Transverse colon (tissue), 3 donors: ENCODE data around the gene RPL38.

Experiments
- EP300 ChIP-seq: sonication (generic); formaldehyde crosslinking; IDR thresholded peaks from one replicate; pipeline ENCODE4 v1.6.1; 2017; ENCODE audit warnings: antibody characterized with exemption, low read depth
- POLR2A ChIP-seq: fragments of 450-650 bp; IDR thresholded peaks from one replicate; pipeline ENCODE4 v1.6.1; 2016; ENCODE audit warnings: antibody characterized with exemption, mild to moderate bottlenecking, moderate library complexity
- TF ChIP-seq, protein P1 (sequence below), 5 experiments: fragments of 200-600 bp in 3 of 5; fragments of 450-650 bp in 2 of 5; sonication (generic) in 3 of 5; IDR thresholded peaks; 1 replicate in 2 of 5; 2 replicates in 3 of 5; pipeline ENCODE4 v1.5.1; 2016 to 2017; ENCODE audit warnings: antibody characterized with exemption in 5 of 5, inconsistent platforms in 3 of 5, mild to moderate bottlenecking in 2 of 5, moderate library complexity in 1 of 5

DNA sequence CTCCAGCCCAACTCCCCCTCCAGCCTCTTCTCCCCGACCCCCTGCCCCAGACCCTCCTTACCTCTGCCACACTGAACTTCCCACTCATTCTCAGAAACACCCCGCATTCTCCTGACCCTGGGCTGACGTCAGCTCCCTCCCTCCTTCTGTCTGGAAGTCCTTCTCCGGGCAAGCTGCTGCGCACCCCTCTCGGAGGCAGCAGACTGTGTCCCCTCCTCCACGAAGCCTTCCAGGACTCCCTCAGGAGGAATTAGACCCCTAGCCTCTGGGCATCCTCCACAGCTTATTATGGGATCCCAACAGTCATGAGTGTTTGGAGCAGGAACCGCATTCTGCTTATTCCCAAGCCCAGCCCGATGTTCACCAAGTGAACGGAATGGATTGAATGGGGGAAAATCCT, 3.4 kb upstream of the RPL38 start:
- TF ChIP-seq, protein P1, sequence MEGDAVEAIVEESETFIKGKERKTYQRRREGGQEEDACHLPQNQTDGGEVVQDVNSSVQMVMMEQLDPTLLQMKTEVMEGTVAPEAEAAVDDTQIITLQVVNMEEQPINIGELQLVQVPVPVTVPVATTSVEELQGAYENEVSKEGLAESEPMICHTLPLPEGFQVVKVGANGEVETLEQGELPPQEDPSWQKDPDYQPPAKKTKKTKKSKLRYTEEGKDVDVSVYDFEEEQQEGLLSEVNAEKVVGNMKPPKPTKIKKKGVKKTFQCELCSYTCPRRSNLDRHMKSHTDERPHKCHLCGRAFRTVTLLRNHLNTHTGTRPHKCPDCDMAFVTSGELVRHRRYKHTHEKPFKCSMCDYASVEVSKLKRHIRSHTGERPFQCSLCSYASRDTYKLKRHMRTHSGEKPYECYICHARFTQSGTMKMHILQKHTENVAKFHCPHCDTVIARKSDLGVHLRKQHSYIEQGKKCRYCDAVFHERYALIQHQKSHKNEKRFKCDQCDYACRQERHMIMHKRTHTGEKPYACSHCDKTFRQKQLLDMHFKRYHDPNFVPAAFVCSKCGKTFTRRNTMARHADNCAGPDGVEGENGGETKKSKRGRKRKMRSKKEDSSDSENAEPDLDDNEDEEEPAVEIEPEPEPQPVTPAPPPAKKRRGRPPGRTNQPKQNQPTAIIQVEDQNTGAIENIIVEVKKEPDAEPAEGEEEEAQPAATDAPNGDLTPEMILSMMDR (IDR thresholded peaks at IDR 0.05), result no peak
- TF ChIP-seq POLR2A (no peak), EP300 (no peak)
